Trophoblast cell (in vitro differentiated cells and primary cell): ENCODE results near the gene OR8G5.

Experiments used
- DNase-seq, 2 donors: peaks; one replicate each; pipeline ENCODE4 v3.0.0-alpha.2; 2016
- H2AFZ ChIP-seq: 2 replicates; pipeline ENCODE4 v1.6.1; 2013; ENCODE audit warnings: low read length, moderate library complexity, mild to moderate bottlenecking; ENCODE audit not compliant: insufficient read depth, poor library complexity
- H2AK5ac ChIP-seq: 2 replicates; pipeline ENCODE4 v1.6.1; 2013; ENCODE audit warnings: mild to moderate bottlenecking, low read length
- H2BK120ac ChIP-seq: 2 replicates; pipeline ENCODE4 v1.6.1; 2013; ENCODE audit warnings: low read length, mild to moderate bottlenecking, moderate library complexity; ENCODE audit not compliant: insufficient read depth, poor library complexity
- H2BK12ac ChIP-seq: 2 replicates; pipeline ENCODE4 v1.6.1; 2013; ENCODE audit warnings: mild to moderate bottlenecking, low read length, moderate library complexity
- H2BK5ac ChIP-seq: 2 replicates; pipeline ENCODE4 v1.6.1; 2013; ENCODE audit warnings: low read length, low read depth, moderate library complexity, mild to moderate bottlenecking; ENCODE audit not compliant: poor library complexity
- H3K14ac ChIP-seq: 2 replicates; pipeline ENCODE4 v1.6.1; 2013; ENCODE audit warnings: mild to moderate bottlenecking, low read length
- H3K18ac ChIP-seq: 2 replicates; pipeline ENCODE4 v1.6.1; 2013; ENCODE audit warnings: mild to moderate bottlenecking, low read length
- H3K23ac ChIP-seq: 2 replicates; pipeline ENCODE4 v1.6.1; 2013; ENCODE audit warnings: low read length
- H3K27ac ChIP-seq: 2 replicates; pipeline ENCODE4 v1.5.1; 2013; ENCODE audit warnings: low read depth, mild to moderate bottlenecking, inconsistent platforms, low read length, moderate library complexity
- H3K27me3 ChIP-seq: 2 replicates; pipeline ENCODE4 v1.6.1; 2013; ENCODE audit warnings: inconsistent platforms, mild to moderate bottlenecking, low read length, moderate library complexity; ENCODE audit not compliant: insufficient read depth
- H3K36me3 ChIP-seq, 2 experiments: 1 replicate in 1 of 2; 2 replicates in 1 of 2; pipeline ENCODE4 v1.6.1; 2013; ENCODE audit warnings: low read length in 2 of 2, mild to moderate bottlenecking in 2 of 2, moderate library complexity in 1 of 2; ENCODE audit not compliant: insufficient read depth in 2 of 2, control insufficient read depth in 1 of 2
- H3K4ac ChIP-seq: 2 replicates; pipeline ENCODE4 v1.6.1; 2013; ENCODE audit warnings: low read depth, mild to moderate bottlenecking, low read length, moderate library complexity
- H3K4me1 ChIP-seq, 2 experiments: 1 replicate in 1 of 2; 2 replicates in 1 of 2; pipeline ENCODE4 v1.6.1; 2013; ENCODE audit warnings: low read length in 2 of 2, mild to moderate bottlenecking in 2 of 2, moderate library complexity in 1 of 2; ENCODE audit not compliant: insufficient read depth in 2 of 2, control insufficient read depth in 1 of 2
- H3K4me2 ChIP-seq: 2 replicates; pipeline ENCODE4 v1.6.1; 2013; ENCODE audit warnings: inconsistent platforms, mild to moderate bottlenecking, low read length, moderate library complexity
- H3K4me3 ChIP-seq: 2 replicates; pipeline ENCODE4 v1.5.1; 2013; ENCODE audit warnings: mild to moderate bottlenecking, low read depth, low read length, inconsistent platforms
- H3K79me1 ChIP-seq: one replicate; pipeline ENCODE4 v1.6.1; 2013; ENCODE audit warnings: low read length
- H3K79me2 ChIP-seq: 2 replicates; pipeline ENCODE4 v1.6.1; 2013; ENCODE audit warnings: low read length, mild to moderate bottlenecking; ENCODE audit not compliant: control insufficient read depth, insufficient read depth, poor library complexity
- H3K9ac ChIP-seq: 2 replicates; pipeline ENCODE4 v1.6.1; 2013; ENCODE audit warnings: mild to moderate bottlenecking, low read length
- H3K9me3 ChIP-seq: 2 replicates; pipeline ENCODE4 v1.6.1; 2013; ENCODE audit warnings: low read depth, mild to moderate bottlenecking, control low read depth, inconsistent platforms, low read length; ENCODE audit not compliant: insufficient read depth
- H4K12ac ChIP-seq: 2 replicates; pipeline ENCODE4 v1.6.1; 2013; ENCODE audit warnings: low read depth, mild to moderate bottlenecking, low read length, moderate library complexity
- H4K8ac ChIP-seq: 2 replicates; pipeline ENCODE4 v1.6.1; 2013; ENCODE audit warnings: low read depth, mild to moderate bottlenecking, low read length, moderate library complexity
- H4K91ac ChIP-seq: one replicate; pipeline ENCODE4 v1.6.1; 2013; ENCODE audit warnings: low read depth, mild to moderate bottlenecking, low read length, moderate library complexity
- WGBS: extraction: QIAGEN DNeasy Blood & Tissue Kit; methylation state at CpG from one replicate; pipeline ENCODE4 v1.1.7; 2013; ENCODE audit warnings: missing lambda C conversion rate; ENCODE audit not compliant: insufficient read length, insufficient coverage; ENCODE audit errors: extremely low coverage; 5-methylcytosine and 5-hydroxymethylcytosine counted together

The OR8G5 gene

GRCh38 chr11:124315052-124315451 is 58.9 kb downstream of the OR8G5 start:
- Histone ChIP-seq H3K9ac (no peak overlapping the region), H3K79me2 (no peaks in the 10 kb centered on the region), H3K14ac (no peak overlapping the region), H3K4me1 (no peaks in the 10 kb centered on the region), H3K79me1 (no peaks in the 10 kb centered on the region), H2BK12ac (no peak overlapping the region), H4K8ac (no peak overlapping the region), H3K23ac (no peak overlapping the region), H3K9me3 (no peaks in the 10 kb centered on the region), H2BK120ac (no peak overlapping the region), H2AFZ (no peak overlapping the region), H3K4ac (no peak overlapping the region), H3K36me3 (no peaks in the 10 kb centered on the region), H2BK5ac (no peak overlapping the region), H4K12ac (no peak overlapping the region), H3K4me3 (no peak overlapping the region), H3K18ac (no peak overlapping the region), H3K4me2 (no peak overlapping the region), H3K27me3 (no peaks in the 10 kb centered on the region), H4K91ac (no peak overlapping the region), H2AK5ac (no peak overlapping the region), H3K27ac (no peak overlapping the region)
- DNase-seq = no peak
- no CpG with 5 or more reads among the region's 3 CpGs for WGBS
